Right lobe of liver (tissue), 4 donors: ENCODE measurements around the gene RPS5.

Source experiments
- CTCF ChIP-seq, 4 donors: fragments of 200-600 bp in 3 of 4; fragments of 450-650 bp in 1 of 4; IDR thresholded peaks; one replicate each; pipeline versions ENCODE4 v1.5.1 to v1.8.0; 2016 to 2022; ENCODE audit warnings: antibody characterized with exemption in 4 of 4, mild to moderate bottlenecking in 2 of 4
- POLR2A ChIP-seq: fragments of 450-650 bp; IDR thresholded peaks from one replicate; pipeline ENCODE4 v1.6.1; 2017; ENCODE audit warnings: antibody characterized with exemption, mild to moderate bottlenecking
- donor health status: DM: no; HTN: no; CAD: no.
- donor health status: DM: no; HTN: no; CAD: no.
- donor health status: DM: no; HTN: yes; CAD: no.

GRCh38 chr19:58395220-58395978 lies 8.3 kb downstream of the RPS5 start, which contains the start of gene RNF225:
- TF ChIP-seq CTCF (IDR thresholded peaks at IDR 0.05): no peak
- TF ChIP-seq POLR2A: peak; percentile 6
